Skin of body (tissue), 2 donors: Measurements from ENCODE around the gene MTCH1. TPM values are rescaled to one million over a fixed set of nuclear protein-coding genes. Genes with fewer than 3 reads are reported as not detected.
A peak's percentile ranks its signal among the peaks of the same experiment; 100 is the strongest.

ENCODE experiments used
- DNase-seq: peaks from one replicate; lab custom pipeline; 2025; lab: John Stamatoyannopoulos, UW
- total RNA-seq: library from RNA; depleted of rRNA; stranded (reverse); fragments of >200 nt; gene quantifications from one replicate; pipeline ENCODE4 v1.2.3, GENCODE V29; 2014

MTCH1 gene
- total RNA-seq, 1 donor from 2014 or later, result 105 TPM

DNA sequence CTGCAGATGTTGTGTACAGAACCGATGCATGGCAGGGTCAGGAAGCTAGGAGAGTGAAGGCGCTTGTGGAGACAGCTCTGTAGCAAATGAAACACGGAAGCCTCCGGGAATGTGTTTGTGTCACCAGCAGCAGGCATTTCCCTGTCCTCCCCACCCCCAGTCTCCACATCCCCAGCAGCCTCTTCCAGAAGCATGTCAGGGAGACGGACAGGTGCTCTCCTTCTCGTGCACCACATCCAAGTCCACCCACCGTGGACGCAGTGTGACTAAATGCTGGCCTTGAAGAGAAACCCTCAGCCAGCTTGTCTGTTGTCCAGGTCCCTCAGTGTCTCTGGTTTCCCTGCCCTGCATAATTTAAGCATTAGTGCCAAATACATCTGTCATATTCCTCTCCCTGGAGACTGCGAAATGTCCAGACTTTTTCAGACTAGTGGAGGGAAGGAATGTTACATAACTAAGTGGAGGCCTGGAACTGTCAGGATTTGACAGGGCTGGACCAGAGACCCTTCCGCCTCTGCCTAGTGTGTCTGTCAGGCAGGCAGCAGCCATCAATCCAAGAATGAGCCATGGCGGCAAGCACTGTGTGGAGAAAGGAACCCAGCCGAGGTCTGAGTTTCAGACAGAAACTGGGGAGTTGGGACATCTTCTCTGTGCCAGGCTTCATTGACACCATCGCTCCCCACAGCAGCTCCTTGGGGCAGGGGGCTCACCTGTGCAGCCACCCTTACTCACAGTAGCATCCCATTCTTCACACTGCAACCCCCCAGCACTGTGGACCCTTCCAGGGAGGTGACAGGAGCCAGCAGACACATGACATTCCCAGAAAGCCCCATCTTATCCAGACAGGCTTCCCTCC is 58.1 kb downstream of the MTCH1 start:
- DNase-seq, result no peak

DNA sequence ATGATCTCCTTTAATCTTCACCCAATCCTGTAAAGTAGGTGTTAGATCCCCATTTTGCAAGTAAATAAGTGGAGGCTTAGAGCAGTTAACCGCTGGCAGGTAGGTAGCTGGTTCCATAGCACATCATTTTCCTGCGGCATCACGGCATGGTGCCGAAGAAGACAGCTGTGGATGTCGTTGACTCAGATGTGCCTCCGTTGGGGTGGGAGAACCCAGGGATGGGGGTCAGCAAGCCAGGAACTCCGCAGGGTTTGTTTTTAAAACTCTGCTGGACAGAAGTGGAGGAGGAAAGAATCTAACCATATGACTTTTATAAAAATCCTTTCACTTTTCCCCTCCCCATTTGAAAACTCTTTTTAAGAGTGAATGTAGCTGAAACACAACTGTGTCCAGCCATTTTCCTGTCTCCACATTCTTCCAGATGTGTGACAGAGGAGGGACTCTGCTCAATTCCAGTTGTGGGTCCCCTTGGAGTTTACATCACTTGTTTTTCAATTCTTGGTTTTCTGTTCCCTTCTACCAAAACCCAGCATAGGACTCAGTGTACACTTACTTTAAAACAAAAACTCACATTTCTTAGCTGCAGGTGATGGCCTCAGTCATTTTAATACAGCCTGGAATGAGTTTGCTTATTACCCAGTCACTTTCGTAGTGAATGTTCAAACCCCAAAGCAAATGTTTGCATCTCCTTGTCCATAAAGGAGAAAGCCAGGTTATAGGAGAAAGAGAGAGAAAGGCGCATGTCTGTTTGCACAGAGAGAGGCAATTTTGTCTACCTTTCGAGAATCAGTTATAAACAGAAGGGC is 59.1 kb downstream of the MTCH1 start:
- DNase-seq, result no peak

DNA sequence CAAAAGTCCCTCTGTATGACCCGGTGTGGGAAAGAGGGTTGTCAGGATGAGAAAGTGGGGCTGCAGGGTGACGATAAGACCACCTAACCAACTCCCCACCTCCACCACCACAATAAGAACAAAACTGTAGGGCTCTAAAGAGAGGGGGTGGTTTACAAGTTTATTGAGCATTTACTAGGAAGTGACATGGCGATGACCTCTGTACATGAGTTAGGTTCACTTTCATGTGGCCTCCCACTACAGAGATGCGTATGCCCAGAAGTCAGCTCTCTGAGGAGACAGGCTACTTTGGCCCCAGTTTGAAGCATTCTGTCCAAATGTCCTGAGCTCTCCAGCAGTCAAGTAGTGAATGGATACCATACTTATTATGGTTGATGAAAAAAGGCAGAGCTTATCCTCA is 60.2 kb downstream of the MTCH1 start:
- no peak for DNase-seq

DNA sequence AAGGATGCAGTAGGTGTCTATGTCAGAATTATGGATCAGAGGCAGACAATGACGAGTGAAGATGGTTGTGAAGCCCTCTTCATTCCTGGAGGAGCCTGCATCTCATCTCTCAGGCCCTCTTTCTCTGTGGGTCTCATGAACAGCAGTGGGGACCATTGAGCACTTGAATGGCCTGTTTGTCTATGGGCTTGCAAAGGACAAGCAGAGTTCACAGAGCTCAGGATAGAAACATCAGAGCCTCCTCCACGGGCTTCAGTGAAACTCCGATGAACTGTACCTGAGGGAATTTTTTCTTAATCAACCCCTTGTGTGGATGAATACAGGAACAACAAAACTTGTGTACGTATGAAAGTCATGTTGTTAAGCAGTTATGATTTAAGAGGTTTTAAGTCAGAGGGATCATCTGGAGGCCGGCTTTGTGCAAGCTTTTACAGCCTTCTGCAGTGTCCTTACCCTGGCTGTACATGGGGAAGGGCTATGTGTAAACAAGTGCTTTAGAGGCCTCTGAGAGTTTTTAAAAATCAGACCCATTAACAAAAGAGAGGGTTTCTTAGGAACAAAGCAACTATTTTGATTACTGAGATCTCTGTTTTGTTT is 61.1 kb downstream of the MTCH1 start:
- DNase-seq, result no peak

DNA sequence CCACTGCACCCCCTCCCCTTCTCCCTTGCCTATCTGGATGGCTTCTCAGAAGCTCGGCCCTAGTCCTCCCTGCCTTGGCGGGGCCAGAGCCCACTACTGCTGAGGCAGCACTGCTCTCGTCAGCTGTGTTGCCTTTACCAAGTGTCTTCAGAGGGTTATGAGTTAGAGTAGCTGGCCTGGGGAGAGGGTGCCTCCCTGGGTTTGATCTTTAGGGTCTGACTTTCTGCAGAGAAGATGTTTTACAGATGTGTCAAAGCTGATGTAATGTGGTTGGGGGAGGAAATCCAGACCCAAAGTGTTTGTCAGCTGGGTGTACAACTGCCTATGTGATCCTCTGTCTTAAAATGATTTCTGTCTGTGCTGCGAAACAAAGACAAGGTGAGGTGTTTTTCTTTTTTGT is 61.9 kb downstream of the MTCH1 start:
- DNase-seq, result peak; percentile 68

DNA sequence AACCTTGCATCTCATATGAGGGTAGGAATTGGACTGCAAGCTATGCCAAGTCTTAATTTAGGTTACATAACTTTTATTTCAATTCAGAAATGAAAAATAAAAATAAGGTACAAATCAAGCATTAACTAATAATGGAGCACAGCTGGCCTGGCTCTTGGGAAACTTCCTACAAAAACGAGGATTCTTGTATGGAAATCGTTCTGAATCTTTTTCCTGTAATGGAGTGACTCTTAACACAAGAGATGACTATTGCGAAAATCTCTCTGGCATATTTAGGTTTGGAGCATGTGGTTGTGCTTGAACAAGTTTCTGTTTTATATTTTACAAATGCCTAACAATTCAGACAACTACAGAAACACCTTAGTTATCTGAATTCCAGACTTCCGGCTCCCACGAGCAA is 65.5 kb downstream of the MTCH1 start:
- peak; percentile 76 for DNase-seq

DNA sequence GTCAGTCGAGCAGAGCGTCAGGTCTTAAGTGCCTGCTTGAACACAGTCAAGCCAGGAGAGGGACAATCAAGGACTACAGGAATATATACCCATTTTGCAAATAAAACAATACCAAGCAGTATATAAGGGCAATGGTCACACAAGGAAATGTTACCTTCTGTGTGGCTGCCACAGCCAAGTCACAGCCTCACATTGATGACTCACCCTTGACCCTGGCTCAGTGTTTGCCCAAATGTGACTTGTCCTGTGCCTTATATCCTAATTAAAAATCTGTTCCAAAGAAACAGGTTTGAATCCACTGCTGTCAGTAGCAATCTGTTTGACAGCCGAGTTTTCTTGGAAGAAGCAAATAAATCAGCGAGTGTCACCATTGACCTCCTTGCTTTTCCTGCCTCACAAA is 65.9 kb downstream of the MTCH1 start:
- no peak for DNase-seq

Other genes with a start within 250 kb of the MTCH1 start
- 4.0 TPM for gene CPNE5, start 146.8 kb downstream of the MTCH1 start, total RNA-seq
- gene PPIL1, start 111.4 kb downstream of the MTCH1 start, total RNA-seq, result 14.2 TPM
- 27.1 TPM for gene C6orf89, start 100.2 kb downstream of the MTCH1 start, total RNA-seq
- gene PI16, start 31.5 kb downstream of the MTCH1 start, total RNA-seq, result 10.1 TPM
- 5.4 TPM for gene FGD2, start 19.5 kb upstream of the MTCH1 start, total RNA-seq
- 38.3 TPM for gene PIM1, start 184.0 kb upstream of the MTCH1 start, total RNA-seq